SU-DHL-6 (cell line): Measurements from ENCODE around the gene ERBB4.

Experiments used
- CTCF ChIP-seq: fragments of 200-600 bp; sonication (generic); IDR thresholded peaks from one replicate; pipeline ENCODE4 v1.5.1; 2017; ENCODE audit warnings: antibody characterized with exemption, mild to moderate bottlenecking, low read length, moderate library complexity; ENCODE audit not compliant: insufficient read depth, poor library complexity, severe bottlenecking
- EZH2phosphoT487 ChIP-seq: fragments of 200-600 bp; sonication (generic), shearing (Covaris generic); conservative IDR thresholded peaks from 2 replicates; pipeline ENCODE4 v1.6.1; 2018; ENCODE audit warnings: mild to moderate bottlenecking, antibody characterized with exemption, low read length, moderate library complexity, mixed read lengths

DNA sequence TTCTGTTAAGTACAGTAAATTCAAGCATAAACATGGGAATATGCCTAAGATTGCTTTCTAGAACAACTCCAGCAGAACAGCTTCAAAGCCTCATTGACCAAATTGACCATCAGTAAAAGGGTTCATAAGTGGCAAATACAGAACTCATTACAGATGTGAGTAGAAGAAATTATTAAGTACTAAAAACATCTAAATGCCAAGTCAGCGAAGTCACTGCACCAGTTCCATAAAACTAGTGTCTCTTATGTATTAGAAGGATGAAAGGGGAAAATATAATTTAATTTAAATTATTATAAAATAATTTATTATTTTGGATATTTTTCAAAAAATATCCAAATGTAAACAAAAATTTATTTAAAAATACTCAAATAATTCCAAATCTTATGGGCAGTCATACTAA, 553.2 kb downstream of the ERBB4 start:
- TF ChIP-seq EZH2phosphoT487 = no peak
- TF ChIP-seq CTCF = no peak
